Loucy (cell line): ENCODE measurements around the gene FOXJ3.

ENCODE experiments used
- H2AFZ ChIP-seq: fragments of 200-600 bp; sonication (generic); 2 replicates; pipeline ENCODE4 v1.6.0; 2016; ENCODE audit warnings: antibody characterized with exemption, mild to moderate bottlenecking, low read length, moderate library complexity
- H3F3A ChIP-seq: fragments of 200-600 bp; 2 replicates; pipeline ENCODE4 v1.6.0; 2016; ENCODE audit warnings: antibody characterized with exemption, low read depth, mild to moderate bottlenecking
- H3K27me3 ChIP-seq: fragments of 200-600 bp; sonication (generic); 2 replicates; pipeline ENCODE4 v1.6.1; 2014; ENCODE audit warnings: low read length, mild to moderate bottlenecking; ENCODE audit not compliant: insufficient read depth, poor library complexity, severe bottlenecking
- H3K36me3 ChIP-seq: fragments of 200-600 bp; sonication (generic); 2 replicates; pipeline ENCODE4 v1.6.1; 2016; ENCODE audit warnings: low read length; ENCODE audit not compliant: insufficient read depth
- H3K4me1 ChIP-seq: fragments of 200-600 bp; sonication (generic); 2 replicates; pipeline ENCODE4 v1.5.1; 2014; ENCODE audit warnings: low read length, mild to moderate bottlenecking; ENCODE audit not compliant: insufficient read depth, poor library complexity, severe bottlenecking
- H3K4me2 ChIP-seq: fragments of 200-600 bp; sonication (generic); 2 replicates; pipeline ENCODE4 v1.6.0; 2014; ENCODE audit warnings: antibody characterized with exemption, low read length, low read depth, mild to moderate bottlenecking; ENCODE audit not compliant: poor library complexity, severe bottlenecking
- H3K4me3 ChIP-seq: fragments of 200-600 bp; sonication (generic); 2 replicates; pipeline ENCODE4 v1.5.1; 2014; ENCODE audit warnings: low read length, mild to moderate bottlenecking, mixed read lengths; ENCODE audit not compliant: poor library complexity, severe bottlenecking
- H3K79me2 ChIP-seq: fragments of 200-600 bp; sonication (generic); 2 replicates; pipeline ENCODE4 v1.6.1; 2014; ENCODE audit warnings: low read length; ENCODE audit not compliant: insufficient read depth
- H3K9ac ChIP-seq: fragments of 200-600 bp; sonication (generic); 2 replicates; pipeline ENCODE4 v1.6.0; 2014; ENCODE audit warnings: mild to moderate bottlenecking, low read depth, low read length, moderate library complexity; ENCODE audit not compliant: poor library complexity, severe bottlenecking
- H3K9me2 ChIP-seq: fragments of 200-600 bp; sonication (generic); replicated peaks from 2 replicates; pipeline ENCODE4 v1.6.1; 2016; ENCODE audit warnings: low read depth, low read length, mixed read lengths
- H3K9me3 ChIP-seq: fragments of 200-600 bp; sonication (generic); 2 replicates; pipeline ENCODE4 v1.6.1; 2014; ENCODE audit warnings: mild to moderate bottlenecking, antibody characterized with exemption, low read length, low read depth; ENCODE audit not compliant: insufficient read depth
- H4K20me1 ChIP-seq: fragments of 200-600 bp; sonication (generic); 2 replicates; pipeline ENCODE4 v1.6.0; 2014; ENCODE audit warnings: antibody characterized with exemption, low read length, mild to moderate bottlenecking; ENCODE audit not compliant: insufficient read depth, poor library complexity, severe bottlenecking
- CTCF ChIP-seq: fragments of 200-600 bp; sonication (generic); conservative IDR thresholded peaks from 2 replicates; pipeline ENCODE4 v1.5.1; 2014; ENCODE audit warnings: mild to moderate bottlenecking, antibody characterized with exemption, low read length
- EZH2phosphoT487 ChIP-seq: fragments of 200-600 bp; IDR thresholded peaks from 2 replicates; pipeline ENCODE4 v1.6.1; 2018; ENCODE audit warnings: antibody characterized with exemption, mild to moderate bottlenecking, moderate library complexity, borderline replicate concordance

Gene FOXJ3

GRCh38 chr1:42178249-42178648, 156.8 kb downstream of the FOXJ3 start:
- Histone ChIP-seq H4K20me1 (no peaks in the 10 kb centered on the region), H3K36me3 (peaks cover 38% of the 10 kb centered on the region; the same call in 1 of the 2 replicates), H3K4me3 (no peak overlapping the region), H3K9me3 (no peaks in the 10 kb centered on the region), H2AFZ (no peak overlapping the region), H3K9ac (no peak overlapping the region), H3K27me3 (no peaks in the 10 kb centered on the region), H3K4me2 (no peak overlapping the region), H3F3A (no peaks in the 10 kb centered on the region), H3K79me2 (no peaks in the 10 kb centered on the region), H3K4me1 (no peaks in the 10 kb centered on the region), H3K9me2 (no peaks in the 10 kb centered on the region)
- TF ChIP-seq EZH2phosphoT487 = no peak
- TF ChIP-seq CTCF = no peak

GRCh38 chr1:42177541-42177981, 157.5 kb downstream of the FOXJ3 start:
- H4K20me1 ChIP-seq = no peaks in the 10 kb centered on the region
- no peaks in the 10 kb centered on the region for H3K9me2 ChIP-seq
- H3K79me2 ChIP-seq = no peaks in the 10 kb centered on the region
- H3K4me3 ChIP-seq = no peak overlapping the region
- no peaks in the 10 kb centered on the region for H3K27me3 ChIP-seq
- no peak overlapping the region for H3K4me2 ChIP-seq
- no peaks in the 10 kb centered on the region for H3K4me1 ChIP-seq
- no peak overlapping the region for H3K9ac ChIP-seq
- no peak for TF ChIP-seq CTCF
- TF ChIP-seq EZH2phosphoT487 = no peak
- H3K9me3 ChIP-seq = no peaks in the 10 kb centered on the region
- H3K36me3 ChIP-seq = peaks cover 34% of the 10 kb centered on the region; the same call in 1 of the 2 replicates
- H2AFZ ChIP-seq = no peak overlapping the region
- H3F3A ChIP-seq = no peaks in the 10 kb centered on the region

- Histone ChIP-seq H3K4me3 (no peak overlapping the region), H4K20me1 (no peaks in the 10 kb centered on the region), H3K9ac (no peak overlapping the region), H3K36me3 (peaks cover 31% of the 10 kb centered on the region; the same call in 1 of the 2 replicates), H3K4me2 (no peak overlapping the region), H3K27me3 (no peaks in the 10 kb centered on the region), H3K9me3 (no peaks in the 10 kb centered on the region), H3K79me2 (no peaks in the 10 kb centered on the region), H3K4me1 (no peaks in the 10 kb centered on the region), H2AFZ (no peak overlapping the region), H3K9me2 (no peaks in the 10 kb centered on the region), H3F3A (no peaks in the 10 kb centered on the region)
- TF ChIP-seq CTCF (peak; percentile 96), EZH2phosphoT487 (no peak)
Observed at GRCh38 chr1:42176902-42177519, 158.0 kb downstream of the FOXJ3 start.
